HUDEP-2 (cell line): Measurements from ENCODE around the gene RSRC2.
"Not testable (repeated sequence)": the region's sequence is repeated elsewhere in the genome, so short reads cannot be mapped to it uniquely, and the experiment has no call there.

Source experiments
- DNase-seq, 76 experiments: peaks; one replicate each; lab custom pipeline; 2025; ENCODE audit not compliant: unreplicated experiment in 76 of 76; lab: John Stamatoyannopoulos, UW

RSRC2 gene, protein sequence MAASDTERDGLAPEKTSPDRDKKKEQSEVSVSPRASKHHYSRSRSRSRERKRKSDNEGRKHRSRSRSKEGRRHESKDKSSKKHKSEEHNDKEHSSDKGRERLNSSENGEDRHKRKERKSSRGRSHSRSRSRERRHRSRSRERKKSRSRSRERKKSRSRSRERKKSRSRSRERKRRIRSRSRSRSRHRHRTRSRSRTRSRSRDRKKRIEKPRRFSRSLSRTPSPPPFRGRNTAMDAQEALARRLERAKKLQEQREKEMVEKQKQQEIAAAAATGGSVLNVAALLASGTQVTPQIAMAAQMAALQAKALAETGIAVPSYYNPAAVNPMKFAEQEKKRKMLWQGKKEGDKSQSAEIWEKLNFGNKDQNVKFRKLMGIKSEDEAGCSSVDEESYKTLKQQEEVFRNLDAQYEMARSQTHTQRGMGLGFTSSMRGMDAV

DNA sequence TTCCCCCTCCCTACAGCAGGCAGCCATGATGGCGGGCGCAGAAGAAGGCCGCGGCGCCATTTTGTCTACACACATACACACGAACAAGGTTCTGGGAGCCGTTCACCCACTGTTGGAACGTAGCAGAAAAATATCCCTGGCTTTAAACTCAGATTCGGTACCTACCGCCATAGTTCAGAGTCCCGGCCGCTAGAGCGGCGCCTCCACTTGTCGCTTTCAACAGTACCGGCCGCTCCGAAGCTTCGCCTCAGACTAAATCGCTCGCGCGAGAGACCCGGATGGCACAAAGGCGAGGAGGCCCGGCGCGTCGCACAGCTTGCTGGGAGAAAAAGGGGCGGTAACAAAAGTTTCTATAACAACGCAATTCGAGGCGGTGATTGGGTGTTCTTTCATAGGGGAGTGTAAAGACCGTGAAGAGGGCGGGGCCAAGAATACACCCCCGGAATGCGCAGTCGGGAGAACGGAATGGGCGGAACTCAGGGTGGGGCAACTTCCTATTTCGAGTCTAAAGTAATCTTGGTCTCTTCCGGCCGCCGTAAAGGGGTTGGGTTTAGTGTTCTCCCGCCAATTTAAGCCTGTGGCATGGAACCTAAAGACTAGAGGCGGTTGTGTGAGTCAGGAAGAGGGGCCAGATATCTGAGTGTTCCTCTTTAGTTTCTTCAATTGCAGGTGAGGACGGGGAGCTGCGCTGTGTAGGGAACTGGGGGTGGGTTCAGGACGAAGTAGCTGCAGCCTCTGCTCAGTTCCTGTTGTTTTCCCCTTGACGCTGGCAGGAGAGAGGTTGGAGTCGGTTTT lies at the start of gene RSRC2, which contains the start of gene KNTC1:
Gene RSRC2, minus strand, starts transcription at position 254 of the 795 bp plus-strand sequence. Its CDS starts 83 bp downstream, at position 171.
Gene KNTC1, plus strand, starts transcription at position 567 of the 795 bp plus-strand sequence. CDS start 2,815 bp downstream, outside the sequence.
- DNase-seq: peak; percentile 42 to 99 (median 97)

DNA sequence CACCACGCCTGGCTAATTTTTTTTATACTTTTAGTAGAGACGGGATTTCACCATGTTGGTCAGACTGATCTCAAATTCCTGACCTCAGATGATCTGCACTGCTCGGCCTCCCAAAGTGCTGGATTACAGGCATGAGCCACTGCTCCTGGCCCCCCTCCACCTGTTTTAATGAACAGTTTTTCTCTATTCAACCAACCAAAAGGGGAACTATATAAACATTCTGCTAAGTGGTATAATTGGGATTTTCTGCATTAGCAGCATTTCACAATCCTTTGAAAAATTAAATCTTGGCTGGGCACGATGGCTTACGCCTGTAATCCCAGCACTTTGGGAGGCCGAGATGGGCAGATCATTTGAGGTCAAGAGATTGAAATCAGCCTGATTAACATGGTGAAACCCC lies 45.1 kb upstream of the RSRC2 start:
- DNase-seq: no peak

DNA sequence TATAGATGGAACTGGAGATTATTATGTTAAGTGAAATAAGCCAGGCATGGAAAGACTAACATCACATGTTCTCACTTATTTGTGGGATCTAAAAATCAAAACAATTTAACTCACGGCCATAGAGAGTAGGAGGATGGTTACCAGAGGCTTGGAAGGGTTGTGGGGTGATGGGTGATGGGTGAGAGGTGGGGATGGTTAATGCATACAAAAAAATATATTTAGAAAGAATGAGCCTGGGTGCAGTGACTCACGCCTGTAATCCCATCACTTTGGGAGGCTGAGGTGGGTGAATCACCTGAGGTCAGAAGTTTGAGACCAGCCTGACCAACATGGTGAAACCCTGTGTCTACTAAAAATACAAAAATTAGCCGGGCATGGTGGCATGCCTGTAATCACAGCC lies 43.3 kb upstream of the RSRC2 start:
- DNase-seq: not testable (repeated sequence)

DNA sequence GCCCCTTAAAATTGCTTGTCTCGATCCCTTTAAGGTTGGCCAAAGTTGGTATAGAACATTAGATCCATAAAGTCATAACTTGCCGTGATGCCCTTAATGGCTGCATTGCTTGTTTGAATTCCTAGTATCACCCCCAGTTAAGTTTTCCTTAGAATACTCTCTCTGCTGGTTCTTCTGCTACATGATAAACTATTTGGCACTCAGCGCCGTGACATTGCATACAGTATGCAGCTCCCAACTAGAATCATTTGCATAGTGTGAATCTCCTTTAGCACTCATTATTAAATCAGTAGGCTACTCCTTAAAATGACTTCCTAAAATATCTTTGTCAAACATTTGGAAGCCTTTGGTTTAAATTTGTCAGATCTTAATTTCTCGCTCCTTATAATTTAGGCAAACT lies 42.6 kb upstream of the RSRC2 start:
- no peak for DNase-seq

DNA sequence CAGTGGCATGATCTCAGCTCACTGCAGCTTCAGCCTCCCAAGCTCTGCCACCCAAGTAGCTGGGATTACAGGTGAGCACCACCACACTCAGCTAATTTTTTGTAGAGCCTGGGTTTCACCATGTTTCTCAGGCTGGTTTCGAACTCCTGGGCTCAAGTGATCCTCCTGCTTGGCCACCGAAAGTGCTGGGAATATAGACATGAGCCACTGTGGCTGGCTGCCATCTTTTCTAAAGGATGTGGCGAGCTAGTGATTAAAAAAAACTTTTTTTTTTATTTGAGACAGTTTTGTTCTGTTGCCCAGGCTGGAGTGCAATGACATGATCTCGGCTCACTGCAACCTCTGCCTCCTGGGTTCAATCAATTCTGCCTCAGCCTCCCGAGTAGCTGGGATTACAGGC lies 40.1 kb upstream of the RSRC2 start:
- not testable (repeated sequence) for DNase-seq

DNA sequence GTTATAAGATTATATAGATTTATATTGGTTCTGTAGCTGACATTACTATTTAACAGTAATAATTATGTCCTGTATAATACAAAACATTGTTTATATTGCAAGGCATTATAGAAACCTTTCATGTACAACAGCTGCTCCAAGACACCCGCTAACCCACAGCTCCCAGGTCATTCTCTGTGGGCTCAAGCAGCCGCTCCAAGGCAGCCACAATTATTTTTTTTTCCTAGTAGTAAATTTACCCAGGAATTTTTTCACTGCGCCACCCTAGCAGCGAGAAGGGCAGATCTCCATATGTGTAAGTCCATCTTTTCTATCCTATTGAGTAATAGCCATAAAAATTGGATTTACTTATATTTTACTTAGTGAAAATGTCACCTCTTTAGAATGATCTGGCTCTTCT lies 36.6 kb upstream of the RSRC2 start:
- DNase-seq: no peak

DNA sequence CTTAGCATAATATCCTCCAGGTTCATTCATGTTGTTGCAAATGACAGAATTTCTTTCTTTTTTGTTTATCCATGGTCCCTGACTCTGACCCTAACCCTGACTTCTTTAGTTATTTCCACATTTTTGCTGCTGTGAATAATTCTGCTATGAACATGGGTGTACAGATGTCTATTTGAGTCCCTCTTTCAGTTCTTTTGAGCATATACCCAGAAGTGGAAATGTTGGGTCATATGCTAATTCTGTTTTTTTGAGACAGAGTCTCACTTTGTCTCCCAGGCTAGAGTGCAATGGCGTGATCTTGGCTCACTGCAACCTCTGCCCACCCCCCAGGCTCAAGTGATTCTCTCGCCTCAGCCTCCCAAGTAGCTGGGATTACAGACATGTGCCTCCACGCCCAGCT lies 33.4 kb upstream of the RSRC2 start:
- DNase-seq: no peak

DNA sequence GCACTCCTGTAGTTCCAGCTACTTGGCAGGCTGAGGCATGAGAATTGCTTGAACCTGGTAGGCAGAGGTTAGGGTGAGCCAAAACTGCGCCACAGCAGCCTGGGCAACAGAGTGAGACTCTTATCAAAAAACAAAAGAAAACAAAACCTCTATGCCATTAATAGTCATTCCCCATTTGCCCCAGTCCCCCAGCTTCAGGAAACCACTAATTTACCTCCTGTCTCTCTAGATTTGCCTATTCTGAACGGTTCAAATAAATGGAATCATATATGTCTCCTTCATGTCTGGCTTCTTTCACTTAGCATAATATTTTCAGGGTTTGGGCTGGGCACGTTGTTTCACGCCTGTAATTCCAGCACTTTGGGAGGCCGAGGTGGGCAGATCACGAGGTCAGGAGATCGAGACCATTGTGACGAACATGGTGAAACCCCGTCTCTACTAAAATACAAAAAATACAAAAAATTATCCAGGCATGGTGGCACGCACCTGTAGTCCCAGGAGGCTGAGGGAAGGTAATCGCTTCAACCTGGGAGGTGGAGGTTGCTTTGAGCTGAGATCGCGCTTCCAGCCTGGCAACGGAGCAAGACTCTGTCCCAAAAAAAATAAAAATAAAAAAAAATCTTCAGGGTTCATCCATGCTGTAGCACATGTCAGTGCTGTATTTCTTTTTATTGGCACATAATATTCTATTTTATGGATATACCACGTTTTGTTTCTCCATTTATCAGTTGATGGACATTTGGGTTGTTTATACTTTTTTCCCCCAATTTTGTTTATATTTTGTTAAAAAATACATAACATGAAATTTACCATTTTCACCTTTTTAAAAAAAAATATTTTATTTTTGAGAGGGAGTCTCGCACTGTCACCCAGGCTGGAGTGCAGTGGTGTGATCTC lies 32.3 kb upstream of the RSRC2 start:
- DNase-seq: no peak

DNA sequence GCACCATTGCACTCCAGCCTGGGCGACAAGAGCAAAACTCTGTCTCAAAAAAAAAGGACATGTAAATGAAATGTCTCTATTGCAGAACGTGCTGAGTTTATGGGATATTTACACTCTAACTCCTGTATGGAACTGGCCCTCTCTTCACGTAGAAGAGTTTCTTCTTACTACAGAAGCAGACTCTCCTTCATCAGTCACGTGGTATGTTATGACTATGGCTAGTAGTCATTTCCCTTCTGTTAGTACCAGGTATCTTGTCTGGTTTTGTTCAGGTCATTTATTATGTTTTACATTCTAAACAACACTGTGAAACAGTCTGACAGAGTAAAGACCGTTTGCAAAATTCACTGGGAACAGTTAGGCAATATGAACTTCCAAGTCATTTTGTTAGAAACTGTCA lies 20.6 kb upstream of the RSRC2 start:
- no peak for DNase-seq

DNA sequence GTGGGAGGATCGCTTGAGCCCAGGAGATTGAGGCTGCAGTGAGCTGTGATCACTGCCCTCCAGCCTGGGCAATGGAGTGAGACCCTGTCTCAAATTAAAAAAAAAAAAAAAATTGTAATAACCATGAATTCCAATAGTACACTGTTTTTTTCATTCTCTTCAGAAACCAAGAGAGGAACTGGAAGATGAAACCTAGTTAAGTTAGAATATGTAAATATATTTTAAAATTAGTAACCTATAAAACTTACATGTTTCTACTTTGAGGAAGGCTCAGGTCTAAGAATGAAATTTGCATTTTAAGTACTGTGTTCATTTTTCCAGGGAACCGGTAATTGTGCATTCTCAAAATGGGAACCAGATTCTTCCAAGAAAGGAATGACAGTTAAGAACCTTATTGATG lies 19.1 kb upstream of the RSRC2 start:
- no peak for DNase-seq

DNA sequence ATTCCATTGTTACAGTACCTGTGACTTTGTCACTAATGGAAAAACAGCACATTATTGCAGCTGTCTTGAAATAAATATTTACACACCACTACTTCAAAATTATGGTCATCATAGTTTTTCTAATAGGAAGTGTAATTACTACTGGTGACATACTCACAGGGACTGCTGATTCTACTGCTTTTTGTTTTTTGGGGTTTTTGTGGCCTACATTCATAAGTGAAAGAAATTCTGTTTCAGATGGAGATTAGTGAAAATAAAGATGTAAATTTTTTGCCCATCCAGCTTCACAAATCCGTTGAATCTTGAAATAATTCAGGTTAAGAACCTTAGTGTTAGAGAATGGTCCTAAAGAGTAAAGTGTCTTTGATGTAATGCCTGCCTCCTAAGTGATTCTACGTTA lies 17.8 kb upstream of the RSRC2 start:
- no peak for DNase-seq

DNA sequence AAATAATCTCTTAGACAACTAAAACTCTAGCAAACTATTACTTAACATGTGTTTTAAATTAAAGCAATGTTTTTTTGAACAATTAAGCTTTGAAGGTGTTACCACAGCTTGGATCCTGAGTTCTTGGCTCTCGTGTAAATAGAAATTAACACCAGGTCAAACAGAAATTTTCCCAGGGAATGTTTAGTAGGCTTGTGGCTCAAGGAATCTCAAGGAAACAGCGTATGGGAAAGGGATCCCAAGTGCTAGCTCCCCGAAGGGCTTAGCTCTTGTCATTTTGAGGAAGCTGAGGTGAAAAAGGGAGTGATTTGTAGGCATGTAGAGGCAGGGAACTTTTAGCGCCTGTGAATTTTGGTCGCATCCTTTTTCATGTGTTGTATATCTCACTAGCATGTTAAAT lies 11.8 kb upstream of the RSRC2 start:
- no peak for DNase-seq

DNA sequence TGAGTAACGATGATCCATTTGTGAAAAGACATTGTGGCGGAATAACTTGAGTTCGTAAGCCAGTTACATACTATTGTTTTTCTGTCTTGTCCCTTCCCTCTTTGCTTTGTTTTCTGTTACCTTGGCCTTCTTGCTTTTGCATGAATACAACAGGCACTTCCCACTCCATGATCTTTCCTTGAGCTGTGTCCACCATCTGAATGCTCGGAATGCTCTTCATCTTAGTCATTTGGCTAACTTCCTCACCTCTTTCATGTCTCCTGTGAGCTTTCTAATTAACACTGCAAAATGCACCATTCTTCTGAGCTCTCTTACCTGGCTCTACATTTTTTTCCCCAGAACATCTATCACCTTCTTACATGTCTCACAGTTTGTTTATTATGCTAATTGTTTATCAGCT lies 10.3 kb upstream of the RSRC2 start:
- no peak for DNase-seq

DNA sequence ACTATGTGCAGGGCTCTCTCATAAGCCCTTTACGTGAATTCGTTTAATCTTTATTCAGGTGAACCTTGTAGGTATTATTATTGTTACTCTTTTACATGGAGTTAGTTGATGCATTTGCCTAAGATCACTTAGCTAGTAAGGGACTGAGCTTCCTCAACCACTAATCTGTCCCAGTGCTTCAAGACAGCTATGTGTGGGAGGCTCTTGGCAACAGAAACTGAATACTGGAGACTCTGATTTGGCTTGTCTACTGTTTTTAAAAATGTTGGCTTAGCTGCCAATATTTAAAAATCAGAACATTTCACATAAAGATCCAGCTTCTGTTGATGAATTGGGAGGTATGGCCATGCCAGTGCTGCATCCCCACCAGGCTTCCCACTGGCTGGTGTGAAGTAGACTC lies 7.1 kb upstream of the RSRC2 start:
- peak in 5 of 76 experiments; percentile 1 to 34 (median 6) for DNase-seq

DNA sequence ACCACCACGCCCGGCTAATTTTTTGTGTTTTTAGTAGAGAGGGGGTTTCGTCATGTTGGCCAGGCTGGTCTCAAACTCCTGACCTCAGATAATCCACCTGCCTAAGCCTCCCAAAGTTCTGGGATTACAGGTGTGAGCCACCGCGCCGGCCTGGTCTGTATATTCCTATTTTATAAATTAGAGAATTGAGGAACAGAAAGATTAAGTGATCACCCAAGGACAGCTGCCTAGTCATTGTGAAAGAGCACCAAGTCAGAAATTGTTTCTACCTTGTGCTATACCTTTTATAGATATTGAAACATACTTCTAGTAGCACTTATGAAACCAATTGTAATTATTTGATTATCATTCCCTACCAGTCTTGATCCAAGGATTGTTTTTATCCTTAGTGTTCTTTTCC lies 2.3 kb upstream of the RSRC2 start:
- DNase-seq: no peak

DNA sequence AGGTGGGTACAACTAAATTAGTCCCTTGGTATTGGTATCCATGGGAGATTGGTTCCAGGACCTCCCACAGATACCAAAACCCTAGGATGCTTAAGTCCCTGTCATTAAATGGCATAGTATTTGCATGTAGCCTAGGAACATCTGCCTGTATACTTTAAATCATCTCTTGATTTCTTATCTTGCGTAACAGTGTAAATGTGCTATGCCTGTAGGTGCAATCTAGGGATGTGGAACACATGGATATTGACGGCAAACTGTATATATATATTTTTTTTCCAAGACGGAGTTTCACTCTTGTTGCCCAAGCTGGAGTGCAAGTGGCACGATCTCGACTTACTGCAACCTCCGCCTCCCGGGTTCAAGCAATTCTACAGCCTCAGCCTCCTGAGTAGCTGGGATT lies 1.8 kb upstream of the RSRC2 start:
- no peak for DNase-seq

DNA sequence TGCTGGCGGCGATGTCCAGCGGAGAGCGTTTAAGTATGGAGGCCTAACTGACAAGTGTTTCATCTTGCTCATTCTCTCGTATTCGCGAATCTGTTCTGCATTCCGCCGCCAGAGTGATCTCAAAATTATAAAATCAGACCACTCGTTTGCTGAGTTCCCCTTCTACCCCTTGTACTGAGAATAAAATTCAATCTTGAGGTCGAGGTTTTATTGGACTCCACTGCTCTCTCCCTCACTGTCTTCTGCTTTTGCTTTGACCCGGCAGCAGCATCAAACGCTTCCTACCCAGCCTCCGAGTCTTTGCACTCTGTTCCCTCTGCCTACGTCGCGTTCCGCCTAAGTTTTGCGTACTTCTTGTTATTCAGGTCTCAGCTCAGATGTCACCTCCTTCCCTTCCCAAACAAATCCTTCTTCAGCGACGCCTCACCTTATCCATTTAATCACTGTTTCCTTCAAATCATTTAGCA lies 775 bp upstream of the RSRC2 start:
- peak in 11 of 76 experiments; percentile 8 to 42 (median 18) for DNase-seq

DNA sequence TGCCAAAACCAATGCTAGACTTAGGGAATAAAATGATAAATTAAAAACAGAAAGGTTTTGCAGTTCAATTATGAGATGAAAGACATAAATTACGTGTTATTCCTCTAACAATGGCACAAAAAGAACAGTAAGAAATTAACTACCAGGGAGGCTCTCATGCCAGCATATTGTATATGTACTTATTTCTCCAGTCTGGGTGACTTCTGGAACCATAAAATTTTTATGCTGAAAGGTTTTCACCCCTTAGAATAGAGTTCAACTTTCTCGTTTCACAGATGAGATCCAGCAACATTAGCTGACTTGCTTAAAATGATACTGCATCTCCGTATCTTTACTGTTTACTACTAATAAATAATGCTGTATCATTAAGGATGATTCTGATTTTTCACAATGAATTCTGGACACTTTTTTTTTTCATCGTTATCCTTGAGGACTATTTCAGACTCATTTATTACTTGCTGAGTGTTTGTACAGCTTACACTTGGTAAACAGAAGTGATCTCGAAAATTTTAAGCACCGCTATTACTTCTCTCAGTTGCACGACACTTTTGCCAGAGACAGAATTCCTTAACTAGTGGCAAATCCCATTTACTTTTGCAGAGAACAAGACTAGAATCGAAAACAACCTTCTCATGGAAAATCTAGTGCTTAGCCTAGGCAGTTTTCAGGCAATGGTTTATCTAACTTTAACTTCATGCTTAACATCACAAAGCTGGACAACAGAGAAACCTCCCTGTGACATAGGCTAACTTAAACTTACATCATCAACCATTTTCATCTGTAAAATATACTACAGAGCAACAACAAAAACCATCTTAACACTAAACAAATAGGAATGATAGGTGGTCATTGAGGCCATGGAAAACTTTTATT lies 2.7 kb downstream of the RSRC2 start:
- DNase-seq: no peak

DNA sequence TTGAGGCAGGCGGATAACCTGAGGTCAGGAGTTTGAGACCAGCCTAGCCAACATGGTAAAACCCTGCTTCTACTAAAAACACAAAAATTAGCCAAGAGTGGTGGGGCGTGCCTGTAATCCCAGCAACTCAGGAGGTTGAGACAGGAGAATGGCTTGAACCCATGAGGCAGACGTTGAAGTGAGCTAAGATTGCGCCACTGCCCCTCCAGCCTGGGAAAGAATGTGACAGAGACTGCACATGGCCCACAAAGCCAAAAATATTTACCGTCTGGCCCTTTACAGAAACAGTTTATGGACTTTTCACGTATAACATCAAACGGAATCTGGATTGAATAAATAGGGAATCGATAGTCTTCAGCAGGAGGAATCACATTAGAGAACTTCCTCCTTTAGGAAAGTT lies 3.5 kb downstream of the RSRC2 start:
- DNase-seq: no peak

DNA sequence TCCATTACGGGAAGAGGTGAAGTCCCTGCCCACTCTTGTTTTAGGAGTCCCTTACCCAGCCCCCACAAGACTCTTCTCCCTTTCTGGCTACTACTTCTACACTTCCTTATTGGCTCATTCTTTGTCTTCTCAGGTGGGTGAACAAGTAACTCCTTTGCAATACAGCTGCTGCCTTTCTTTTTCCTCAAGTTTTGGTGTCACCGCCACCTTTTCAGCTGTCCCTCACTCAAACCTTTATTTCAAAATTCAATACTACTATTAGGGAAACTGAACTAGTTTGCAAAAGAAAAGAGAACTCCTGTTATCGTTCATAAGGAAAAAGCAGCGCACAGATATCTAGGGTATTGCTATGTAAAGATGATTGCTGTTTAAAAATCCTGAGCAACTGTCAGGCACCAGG lies 6.1 kb downstream of the RSRC2 start:
- DNase-seq: no peak
